Ovary (tissue), 3 donors: ENCODE data around the gene CBFB.

Experiments used
- CTCF ChIP-seq, 3 donors: fragments of 450-650 bp in 2 of 3; fragments of 200-600 bp in 1 of 3; IDR thresholded peaks; one replicate each; pipeline versions ENCODE4 v1.5.1 to v1.8.0; 2016 to 2022; ENCODE audit warnings: antibody characterized with exemption in 3 of 3, mild to moderate bottlenecking in 1 of 3
- POLR2A ChIP-seq: fragments of 450-650 bp; IDR thresholded peaks from one replicate; pipeline ENCODE4 v1.6.1; 2017; ENCODE audit warnings: antibody characterized with exemption, mild to moderate bottlenecking, moderate library complexity
- donor health status: DM: no; HTN: no; CAD: no.

- TF ChIP-seq CTCF (IDR thresholded peaks at IDR 0.05) (no peak), POLR2A (no peak)
These were observed 10.5 kb downstream of the CBFB start for GRCh38 chr16:67039260-67040020.
